WTC11 (cell line): ENCODE data around the gene NMRK1. TPM values are rescaled to one million over a fixed set of nuclear protein-coding genes. Genes with fewer than 3 reads are reported as not detected.

ENCODE experiments used
- ATAC-seq: fragments of 200-7000 bp; cut with Tn5 transposase; 2 replicates; pipeline ENCODE4 v1.10.0; 2021; ENCODE audit warnings: mild to moderate bottlenecking, moderate library complexity
- CTCF ChIA-PET: fragments of 300-600 bp; sonication (Branson Sonifier 250); formaldehyde crosslinking; loops from one replicate; lab custom pipeline; 2021; ENCODE audit warnings: antibody characterized with exemption; lab: Charles Lee
- POLR2A ChIA-PET: fragments of 350-600 bp; sonication (Branson Sonifier 250); formaldehyde crosslinking; loops from one replicate; lab custom pipeline; 2021; ENCODE audit warnings: antibody characterized with exemption; lab: Charles Lee
- DNase-seq: peaks from one replicate; pipeline ENCODE4 v3.0.0; 2021; ENCODE audit warnings: low spot score
- H3K27ac Mint-ChIP-seq: 2 replicates; pipeline ENCODE4 v1.8.0; 2021; ENCODE audit warnings: mixed read lengths
- H3K27me3 Mint-ChIP-seq: 2 replicates; pipeline ENCODE4 v1.8.0; 2021; ENCODE audit warnings: low read depth, mild to moderate bottlenecking, moderate library complexity, mixed read lengths
- H3K36me3 Mint-ChIP-seq: 2 replicates; pipeline ENCODE4 v1.8.0; 2021; ENCODE audit warnings: mixed read lengths
- H3K4me1 Mint-ChIP-seq: 2 replicates; pipeline ENCODE4 v1.8.0; 2022; ENCODE audit warnings: mixed read lengths
- H3K4me3 Mint-ChIP-seq: 2 replicates; pipeline ENCODE4 v1.8.0; 2021; ENCODE audit warnings: mild to moderate bottlenecking, moderate library complexity, mixed read lengths
- H3K9me3 Mint-ChIP-seq: 2 replicates; pipeline ENCODE4 v1.8.0; 2021; ENCODE audit warnings: mixed read lengths
- FOXP1 ChIP-seq: sonication (generic); formaldehyde crosslinking; IDR thresholded peaks from 2 replicates; pipeline ENCODE4 v1.8.0; 2022; ENCODE audit warnings: missing genetic modification reagents, mild to moderate bottlenecking, moderate library complexity, borderline replicate concordance
- FOXP4 ChIP-seq: sonication (generic); formaldehyde crosslinking; IDR thresholded peaks from 2 replicates; pipeline ENCODE4 v1.8.0; 2022; ENCODE audit warnings: mild to moderate bottlenecking, missing genetic modification reagents
- GRHL2 ChIP-seq: fragments of 250-450 bp; sonication (Bioruptor Pico); IDR thresholded peaks from 2 replicates; pipeline ENCODE4 v1.8.0; 2022; ENCODE audit warnings: mild to moderate bottlenecking, moderate library complexity; ENCODE audit not compliant: insufficient replicate concordance, severe bottlenecking
- HMGXB4 ChIP-seq: sonication (generic); formaldehyde crosslinking; IDR thresholded peaks from 2 replicates; pipeline ENCODE4 v1.8.1; 2023; ENCODE audit warnings: mild to moderate bottlenecking, moderate library complexity, missing genetic modification reagents
- IRF1 ChIP-seq: sonication (generic); formaldehyde crosslinking; IDR thresholded peaks from 2 replicates; pipeline ENCODE4 v1.8.0; 2023; ENCODE audit warnings: missing genetic modification reagents
- JUN ChIP-seq: sonication (generic); formaldehyde crosslinking; IDR thresholded peaks from 2 replicates; pipeline ENCODE4 v1.8.0; 2023; ENCODE audit warnings: mild to moderate bottlenecking, missing genetic modification reagents
- NR2C2 ChIP-seq: sonication (generic); formaldehyde crosslinking; IDR thresholded peaks from 2 replicates; pipeline ENCODE4 v1.8.0; 2022; ENCODE audit warnings: mild to moderate bottlenecking, missing genetic modification reagents
- OVOL2 ChIP-seq: fragments of 250-450 bp; sonication (Bioruptor Pico); IDR thresholded peaks from 2 replicates; pipeline ENCODE4 v1.9.0; 2021; ENCODE audit warnings: mild to moderate bottlenecking, borderline replicate concordance
- RELA ChIP-seq: sonication (generic); formaldehyde crosslinking; IDR thresholded peaks from 2 replicates; pipeline ENCODE4 v1.8.1; 2022; ENCODE audit warnings: missing genetic modification reagents, mild to moderate bottlenecking, borderline replicate concordance
- SMAD3 ChIP-seq: sonication (generic); formaldehyde crosslinking; IDR thresholded peaks from 2 replicates; pipeline ENCODE4 v1.8.0; 2022; ENCODE audit warnings: missing genetic modification reagents, mild to moderate bottlenecking, borderline replicate concordance
- TEAD1 ChIP-seq: sonication (generic); formaldehyde crosslinking; IDR thresholded peaks from 2 replicates; pipeline ENCODE4 v1.8.0; 2022; ENCODE audit warnings: mild to moderate bottlenecking, missing genetic modification reagents
- TP53 ChIP-seq: sonication (generic); formaldehyde crosslinking; IDR thresholded peaks from 2 replicates; pipeline ENCODE4 v1.8.1; 2023; ENCODE audit warnings: mild to moderate bottlenecking, missing genetic modification reagents
- ZNF121 ChIP-seq: sonication (generic); formaldehyde crosslinking; IDR thresholded peaks from 2 replicates; pipeline ENCODE4 v1.8.0; 2023; ENCODE audit warnings: missing genetic modification reagents
- ZNF396 ChIP-seq: fragments of 250-450 bp; sonication (Bioruptor Pico); IDR thresholded peaks from 2 replicates; pipeline ENCODE4 v1.8.0; 2021; ENCODE audit warnings: mild to moderate bottlenecking, moderate library complexity, borderline replicate concordance
- ZNF416 ChIP-seq: fragments of 250-450 bp; sonication (Bioruptor Pico); IDR thresholded peaks from 2 replicates; pipeline ENCODE4 v1.9.0; 2021; ENCODE audit warnings: mild to moderate bottlenecking, inconsistent platforms
- total RNA-seq: library from RNA; stranded (reverse); gene quantifications from 3 replicates; pipeline ENCODE4 v1.2.3, GENCODE V29; 2021
- TF ChIP-seq, protein P1 (sequence below): fragments of 250-450 bp; sonication (Bioruptor Pico); IDR thresholded peaks from 2 replicates; pipeline ENCODE4 v1.9.0; 2021; ENCODE audit warnings: mild to moderate bottlenecking
- TF ChIP-seq, protein P2 (sequence below): sonication (generic); formaldehyde crosslinking; IDR thresholded peaks from 2 replicates; pipeline ENCODE4 v1.8.0; 2022; ENCODE audit warnings: mild to moderate bottlenecking, missing genetic modification reagents
- TF ChIP-seq, protein P3 (sequence below): sonication (generic); formaldehyde crosslinking; IDR thresholded peaks from 2 replicates; pipeline ENCODE4 v1.8.1; 2022; ENCODE audit warnings: missing genetic modification reagents, borderline replicate concordance

NMRK1 gene
- total RNA-seq, 1 experiment from 2014 or later, result 14.5 TPM

GRCh38 chr9:75117564-75117963 lies 29.6 kb upstream of the NMRK1 start:
- Mint-ChIP-seq H3K27ac (no peak overlapping the region), H3K4me1 (peaks cover 18% of the 10 kb centered on the region), H3K4me3 (no peak overlapping the region), H3K27me3 (no peaks in the 10 kb centered on the region), H3K9me3 (0 out of 2 replicates have a peak, but pooled peaks cover 5% of the 10 kb centered on the region), H3K36me3 (peaks cover 3% of the 10 kb centered on the region)
- DNase-seq (no peak), ATAC-seq (no peak)
- ChIA-PET POLR2A (no interaction called here), CTCF (no interaction called here)
- TF ChIP-seq ZNF121 (CRISPR knock-in tag) (no peak), FOXP1 (no peak), OVOL2 (no peak), RELA (CRISPR knock-in tag) (no peak), JUN (CRISPR knock-in tag) (no peak), ZNF416 (CRISPR knock-in tag) (no peak), ZNF396 (no peak), TEAD1 (no peak), SMAD3 (CRISPR knock-in tag) (no peak), IRF1 (CRISPR knock-in tag) (no peak), TP53 (CRISPR knock-in tag) (no peak), FOXP4 (CRISPR knock-in tag) (no peak), NR2C2 (CRISPR knock-in tag) (no peak), HMGXB4 (CRISPR knock-in tag) (no peak), GRHL2 (CRISPR knock-in tag) (no peak)
- TF ChIP-seq, protein P1, sequence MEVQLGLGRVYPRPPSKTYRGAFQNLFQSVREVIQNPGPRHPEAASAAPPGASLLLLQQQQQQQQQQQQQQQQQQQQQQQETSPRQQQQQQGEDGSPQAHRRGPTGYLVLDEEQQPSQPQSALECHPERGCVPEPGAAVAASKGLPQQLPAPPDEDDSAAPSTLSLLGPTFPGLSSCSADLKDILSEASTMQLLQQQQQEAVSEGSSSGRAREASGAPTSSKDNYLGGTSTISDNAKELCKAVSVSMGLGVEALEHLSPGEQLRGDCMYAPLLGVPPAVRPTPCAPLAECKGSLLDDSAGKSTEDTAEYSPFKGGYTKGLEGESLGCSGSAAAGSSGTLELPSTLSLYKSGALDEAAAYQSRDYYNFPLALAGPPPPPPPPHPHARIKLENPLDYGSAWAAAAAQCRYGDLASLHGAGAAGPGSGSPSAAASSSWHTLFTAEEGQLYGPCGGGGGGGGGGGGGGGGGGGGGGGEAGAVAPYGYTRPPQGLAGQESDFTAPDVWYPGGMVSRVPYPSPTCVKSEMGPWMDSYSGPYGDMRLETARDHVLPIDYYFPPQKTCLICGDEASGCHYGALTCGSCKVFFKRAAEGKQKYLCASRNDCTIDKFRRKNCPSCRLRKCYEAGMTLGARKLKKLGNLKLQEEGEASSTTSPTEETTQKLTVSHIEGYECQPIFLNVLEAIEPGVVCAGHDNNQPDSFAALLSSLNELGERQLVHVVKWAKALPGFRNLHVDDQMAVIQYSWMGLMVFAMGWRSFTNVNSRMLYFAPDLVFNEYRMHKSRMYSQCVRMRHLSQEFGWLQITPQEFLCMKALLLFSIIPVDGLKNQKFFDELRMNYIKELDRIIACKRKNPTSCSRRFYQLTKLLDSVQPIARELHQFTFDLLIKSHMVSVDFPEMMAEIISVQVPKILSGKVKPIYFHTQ, result no peak
- TF ChIP-seq, protein P2, sequence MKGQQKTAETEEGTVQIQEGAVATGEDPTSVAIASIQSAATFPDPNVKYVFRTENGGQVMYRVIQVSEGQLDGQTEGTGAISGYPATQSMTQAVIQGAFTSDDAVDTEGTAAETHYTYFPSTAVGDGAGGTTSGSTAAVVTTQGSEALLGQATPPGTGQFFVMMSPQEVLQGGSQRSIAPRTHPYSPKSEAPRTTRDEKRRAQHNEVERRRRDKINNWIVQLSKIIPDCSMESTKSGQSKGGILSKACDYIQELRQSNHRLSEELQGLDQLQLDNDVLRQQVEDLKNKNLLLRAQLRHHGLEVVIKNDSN (CRISPR knock-in tag), result no peak
- TF ChIP-seq, protein P3, sequence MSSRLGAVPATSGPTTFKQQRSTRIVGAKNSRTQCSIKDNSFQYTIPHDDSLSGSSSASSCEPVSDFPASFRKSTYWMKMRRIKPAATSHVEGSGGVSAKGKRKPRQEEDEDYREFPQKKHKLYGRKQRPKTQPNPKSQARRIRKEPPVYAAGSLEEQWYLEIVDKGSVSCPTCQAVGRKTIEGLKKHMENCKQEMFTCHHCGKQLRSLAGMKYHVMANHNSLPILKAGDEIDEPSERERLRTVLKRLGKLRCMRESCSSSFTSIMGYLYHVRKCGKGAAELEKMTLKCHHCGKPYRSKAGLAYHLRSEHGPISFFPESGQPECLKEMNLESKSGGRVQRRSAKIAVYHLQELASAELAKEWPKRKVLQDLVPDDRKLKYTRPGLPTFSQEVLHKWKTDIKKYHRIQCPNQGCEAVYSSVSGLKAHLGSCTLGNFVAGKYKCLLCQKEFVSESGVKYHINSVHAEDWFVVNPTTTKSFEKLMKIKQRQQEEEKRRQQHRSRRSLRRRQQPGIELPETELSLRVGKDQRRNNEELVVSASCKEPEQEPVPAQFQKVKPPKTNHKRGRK (CRISPR knock-in tag), result no peak
